Measurements from ENCODE around the gene NEXN. TPM values are rescaled to one million over a fixed set of nuclear protein-coding genes. Genes with fewer than 3 reads are reported as not detected.

NEXN gene
- total and polyA plus RNA-seq, 2 of the 13 experiments (the other 11 are each of a cell fraction or from before 2014, with no cell fraction given): 0.07 to 0.97 TPM

DNA sequence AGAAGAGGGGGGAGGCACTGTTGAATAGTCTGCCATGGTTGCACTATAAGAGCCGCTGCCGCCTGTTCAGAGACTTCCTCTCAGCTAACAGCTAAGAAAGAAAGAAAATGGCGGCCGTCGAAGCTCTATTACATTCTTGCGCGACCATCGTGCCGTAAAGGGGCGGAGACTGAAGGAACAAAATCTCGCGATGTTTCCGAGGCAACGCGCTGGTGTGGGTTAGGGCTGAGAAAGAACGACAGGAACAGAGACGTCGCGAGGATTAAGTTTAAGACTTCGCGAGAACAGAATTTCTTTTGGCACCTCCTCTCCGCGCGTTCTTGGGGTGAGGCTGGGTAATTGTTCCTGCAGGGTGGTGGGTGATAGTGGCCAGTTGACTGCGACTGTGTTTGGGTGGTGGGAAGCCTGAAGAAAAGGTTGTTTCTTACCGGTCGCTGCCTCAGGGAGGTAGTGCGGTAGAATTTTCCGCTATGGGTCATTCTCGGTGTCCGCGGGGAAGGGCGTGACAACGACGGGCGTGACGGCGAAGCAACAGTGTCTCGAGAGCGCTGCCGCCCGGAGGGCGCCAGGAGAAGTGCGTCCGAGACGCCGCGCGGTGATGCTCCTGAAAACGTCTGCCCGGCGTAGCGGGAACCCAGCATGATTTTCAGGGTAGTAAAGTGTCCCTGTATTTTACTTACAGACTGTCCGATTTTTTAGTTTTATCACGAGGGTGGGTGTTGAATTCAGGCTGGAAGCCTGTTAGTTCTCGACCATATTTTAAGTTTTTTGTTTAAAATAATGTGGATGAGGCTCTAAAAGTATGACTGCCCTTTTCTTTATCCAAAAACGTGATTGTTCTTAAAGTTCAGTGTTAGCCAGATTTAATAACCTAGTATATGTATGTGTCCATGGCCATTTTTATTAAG, 90.8 kb downstream of the NEXN start, which contains the start of gene FUBP1 (continued):
- TF ChIP-seq, protein P1, sequence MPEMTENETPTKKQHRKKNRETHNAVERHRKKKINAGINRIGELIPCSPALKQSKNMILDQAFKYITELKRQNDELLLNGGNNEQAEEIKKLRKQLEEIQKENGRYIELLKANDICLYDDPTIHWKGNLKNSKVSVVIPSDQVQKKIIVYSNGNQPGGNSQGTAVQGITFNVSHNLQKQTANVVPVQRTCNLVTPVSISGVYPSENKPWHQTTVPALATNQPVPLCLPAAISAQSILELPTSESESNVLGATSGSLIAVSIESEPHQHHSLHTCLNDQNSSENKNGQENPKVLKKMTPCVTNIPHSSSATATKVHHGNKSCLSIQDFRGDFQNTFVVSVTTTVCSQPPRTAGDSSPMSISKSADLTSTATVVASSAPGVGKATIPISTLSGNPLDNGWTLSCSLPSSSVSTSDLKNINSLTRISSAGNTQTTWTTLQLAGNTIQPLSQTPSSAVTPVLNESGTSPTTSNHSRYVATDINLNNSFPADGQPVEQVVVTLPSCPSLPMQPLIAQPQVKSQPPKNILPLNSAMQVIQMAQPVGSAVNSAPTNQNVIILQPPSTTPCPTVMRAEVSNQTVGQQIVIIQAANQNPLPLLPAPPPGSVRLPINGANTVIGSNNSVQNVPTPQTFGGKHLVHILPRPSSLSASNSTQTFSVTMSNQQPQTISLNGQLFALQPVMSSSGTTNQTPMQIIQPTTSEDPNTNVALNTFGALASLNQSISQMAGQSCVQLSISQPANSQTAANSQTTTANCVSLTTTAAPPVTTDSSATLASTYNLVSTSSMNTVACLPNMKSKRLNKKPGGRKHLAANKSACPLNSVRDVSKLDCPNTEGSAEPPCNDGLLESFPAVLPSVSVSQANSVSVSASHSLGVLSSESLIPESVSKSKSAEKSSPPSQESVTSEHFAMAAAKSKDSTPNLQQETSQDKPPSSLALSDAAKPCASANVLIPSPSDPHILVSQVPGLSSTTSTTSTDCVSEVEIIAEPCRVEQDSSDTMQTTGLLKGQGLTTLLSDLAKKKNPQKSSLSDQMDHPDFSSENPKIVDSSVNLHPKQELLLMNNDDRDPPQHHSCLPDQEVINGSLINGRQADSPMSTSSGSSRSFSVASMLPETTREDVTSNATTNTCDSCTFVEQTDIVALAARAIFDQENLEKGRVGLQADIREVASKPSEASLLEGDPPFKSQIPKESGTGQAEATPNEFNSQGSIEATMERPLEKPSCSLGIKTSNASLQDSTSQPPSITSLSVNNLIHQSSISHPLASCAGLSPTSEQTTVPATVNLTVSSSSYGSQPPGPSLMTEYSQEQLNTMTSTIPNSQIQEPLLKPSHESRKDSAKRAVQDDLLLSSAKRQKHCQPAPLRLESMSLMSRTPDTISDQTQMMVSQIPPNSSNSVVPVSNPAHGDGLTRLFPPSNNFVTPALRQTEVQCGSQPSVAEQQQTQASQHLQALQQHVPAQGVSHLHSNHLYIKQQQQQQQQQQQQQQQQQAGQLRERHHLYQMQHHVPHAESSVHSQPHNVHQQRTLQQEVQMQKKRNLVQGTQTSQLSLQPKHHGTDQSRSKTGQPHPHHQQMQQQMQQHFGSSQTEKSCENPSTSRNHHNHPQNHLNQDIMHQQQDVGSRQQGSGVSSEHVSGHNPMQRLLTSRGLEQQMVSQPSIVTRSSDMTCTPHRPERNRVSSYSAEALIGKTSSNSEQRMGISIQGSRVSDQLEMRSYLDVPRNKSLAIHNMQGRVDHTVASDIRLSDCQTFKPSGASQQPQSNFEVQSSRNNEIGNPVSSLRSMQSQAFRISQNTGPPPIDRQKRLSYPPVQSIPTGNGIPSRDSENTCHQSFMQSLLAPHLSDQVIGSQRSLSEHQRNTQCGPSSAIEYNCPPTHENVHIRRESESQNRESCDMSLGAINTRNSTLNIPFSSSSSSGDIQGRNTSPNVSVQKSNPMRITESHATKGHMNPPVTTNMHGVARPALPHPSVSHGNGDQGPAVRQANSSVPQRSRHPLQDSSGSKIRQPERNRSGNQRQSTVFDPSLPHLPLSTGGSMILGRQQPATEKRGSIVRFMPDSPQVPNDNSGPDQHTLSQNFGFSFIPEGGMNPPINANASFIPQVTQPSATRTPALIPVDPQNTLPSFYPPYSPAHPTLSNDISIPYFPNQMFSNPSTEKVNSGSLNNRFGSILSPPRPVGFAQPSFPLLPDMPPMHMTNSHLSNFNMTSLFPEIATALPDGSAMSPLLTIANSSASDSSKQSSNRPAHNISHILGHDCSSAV (CRISPR knock-in tag; IDR thresholded peaks at IDR 0.05; ENCODE audit: borderline replicate concordance): no peak
- TF ChIP-seq ZNF251 (CRISPR knock-in tag; IDR thresholded peaks at IDR 0.05): no peak
- TF ChIP-seq ZNF253 (CRISPR knock-in tag; IDR thresholded peaks at IDR 0.05; ENCODE audit: borderline replicate concordance): no peak
- TF ChIP-seq, protein P2, sequence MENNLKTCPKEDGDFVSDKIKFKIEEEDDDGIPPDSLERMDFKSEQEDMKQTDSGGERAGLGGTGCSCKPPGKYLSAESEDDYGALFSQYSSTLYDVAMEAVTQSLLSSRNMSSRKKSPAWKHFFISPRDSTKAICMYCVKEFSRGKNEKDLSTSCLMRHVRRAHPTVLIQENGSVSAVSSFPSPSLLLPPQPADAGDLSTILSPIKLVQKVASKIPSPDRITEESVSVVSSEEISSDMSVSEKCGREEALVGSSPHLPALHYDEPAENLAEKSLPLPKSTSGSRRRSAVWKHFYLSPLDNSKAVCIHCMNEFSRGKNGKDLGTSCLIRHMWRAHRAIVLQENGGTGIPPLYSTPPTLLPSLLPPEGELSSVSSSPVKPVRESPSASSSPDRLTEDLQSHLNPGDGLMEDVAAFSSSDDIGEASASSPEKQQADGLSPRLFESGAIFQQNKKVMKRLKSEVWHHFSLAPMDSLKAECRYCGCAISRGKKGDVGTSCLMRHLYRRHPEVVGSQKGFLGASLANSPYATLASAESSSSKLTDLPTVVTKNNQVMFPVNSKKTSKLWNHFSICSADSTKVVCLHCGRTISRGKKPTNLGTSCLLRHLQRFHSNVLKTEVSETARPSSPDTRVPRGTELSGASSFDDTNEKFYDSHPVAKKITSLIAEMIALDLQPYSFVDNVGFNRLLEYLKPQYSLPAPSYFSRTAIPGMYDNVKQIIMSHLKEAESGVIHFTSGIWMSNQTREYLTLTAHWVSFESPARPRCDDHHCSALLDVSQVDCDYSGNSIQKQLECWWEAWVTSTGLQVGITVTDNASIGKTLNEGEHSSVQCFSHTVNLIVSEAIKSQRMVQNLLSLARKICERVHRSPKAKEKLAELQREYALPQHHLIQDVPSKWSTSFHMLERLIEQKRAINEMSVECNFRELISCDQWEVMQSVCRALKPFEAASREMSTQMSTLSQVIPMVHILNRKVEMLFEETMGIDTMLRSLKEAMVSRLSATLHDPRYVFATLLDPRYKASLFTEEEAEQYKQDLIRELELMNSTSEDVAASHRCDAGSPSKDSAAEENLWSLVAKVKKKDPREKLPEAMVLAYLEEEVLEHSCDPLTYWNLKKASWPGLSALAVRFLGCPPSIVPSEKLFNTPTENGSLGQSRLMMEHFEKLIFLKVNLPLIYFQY (CRISPR knock-in tag; IDR thresholded peaks at IDR 0.05; ENCODE audit: borderline replicate concordance): no peak; the same call in 1 of the 2 replicates
- no peak for TF ChIP-seq ZNF768 (CRISPR knock-in tag; IDR thresholded peaks at IDR 0.05)
- TF ChIP-seq, protein P3, sequence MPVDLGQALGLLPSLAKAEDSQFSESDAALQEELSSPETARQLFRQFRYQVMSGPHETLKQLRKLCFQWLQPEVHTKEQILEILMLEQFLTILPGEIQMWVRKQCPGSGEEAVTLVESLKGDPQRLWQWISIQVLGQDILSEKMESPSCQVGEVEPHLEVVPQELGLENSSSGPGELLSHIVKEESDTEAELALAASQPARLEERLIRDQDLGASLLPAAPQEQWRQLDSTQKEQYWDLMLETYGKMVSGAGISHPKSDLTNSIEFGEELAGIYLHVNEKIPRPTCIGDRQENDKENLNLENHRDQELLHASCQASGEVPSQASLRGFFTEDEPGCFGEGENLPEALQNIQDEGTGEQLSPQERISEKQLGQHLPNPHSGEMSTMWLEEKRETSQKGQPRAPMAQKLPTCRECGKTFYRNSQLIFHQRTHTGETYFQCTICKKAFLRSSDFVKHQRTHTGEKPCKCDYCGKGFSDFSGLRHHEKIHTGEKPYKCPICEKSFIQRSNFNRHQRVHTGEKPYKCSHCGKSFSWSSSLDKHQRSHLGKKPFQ (CRISPR knock-in tag; IDR thresholded peaks at IDR 0.05; ENCODE audit: insufficient replicate concordance): no peak
- no peak for TF ChIP-seq AKAP8 (CRISPR knock-in tag; IDR thresholded peaks at IDR 0.05)
- TF ChIP-seq ZNF839 (CRISPR knock-in tag; IDR thresholded peaks at IDR 0.05; ENCODE audit: borderline replicate concordance): no peak
- no peak for TF ChIP-seq SRSF4 (IDR thresholded peaks at IDR 0.05; ENCODE audit: low read depth, low read length, poor library complexity, severe bottlenecking)
- no peak; the same call in 1 of the 2 replicates for TF ChIP-seq BRD4 (CRISPR knock-in tag; IDR thresholded peaks at IDR 0.05)

Data from HepG2 (cell line).